Measurements from ENCODE around the gene TBKBP1.

- TF ChIP-seq, protein P1, sequence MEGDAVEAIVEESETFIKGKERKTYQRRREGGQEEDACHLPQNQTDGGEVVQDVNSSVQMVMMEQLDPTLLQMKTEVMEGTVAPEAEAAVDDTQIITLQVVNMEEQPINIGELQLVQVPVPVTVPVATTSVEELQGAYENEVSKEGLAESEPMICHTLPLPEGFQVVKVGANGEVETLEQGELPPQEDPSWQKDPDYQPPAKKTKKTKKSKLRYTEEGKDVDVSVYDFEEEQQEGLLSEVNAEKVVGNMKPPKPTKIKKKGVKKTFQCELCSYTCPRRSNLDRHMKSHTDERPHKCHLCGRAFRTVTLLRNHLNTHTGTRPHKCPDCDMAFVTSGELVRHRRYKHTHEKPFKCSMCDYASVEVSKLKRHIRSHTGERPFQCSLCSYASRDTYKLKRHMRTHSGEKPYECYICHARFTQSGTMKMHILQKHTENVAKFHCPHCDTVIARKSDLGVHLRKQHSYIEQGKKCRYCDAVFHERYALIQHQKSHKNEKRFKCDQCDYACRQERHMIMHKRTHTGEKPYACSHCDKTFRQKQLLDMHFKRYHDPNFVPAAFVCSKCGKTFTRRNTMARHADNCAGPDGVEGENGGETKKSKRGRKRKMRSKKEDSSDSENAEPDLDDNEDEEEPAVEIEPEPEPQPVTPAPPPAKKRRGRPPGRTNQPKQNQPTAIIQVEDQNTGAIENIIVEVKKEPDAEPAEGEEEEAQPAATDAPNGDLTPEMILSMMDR (conservative IDR thresholded peaks at IDR 0.05; ENCODE audit: low read depth, low read length), result no peak
- TF ChIP-seq EZH2phosphoT487 (IDR thresholded peaks at IDR 0.05; ENCODE audit: borderline replicate concordance, low read length), result no peak
Observed at GRCh38 chr17:47729476-47729875, 35.5 kb downstream of the TBKBP1 start.

Measured in PC-3 (cell line).